OCI-LY3 (cell line): ENCODE measurements around the gene ELF1.

Experiments used
- H2AFZ ChIP-seq: fragments of 200-600, 300-600 bp; shearing (Covaris generic); 2 replicates; pipeline ENCODE4 v1.6.0; 2014; ENCODE audit warnings: antibody characterized with exemption, low read depth, low read length
- H3K27ac ChIP-seq: fragments of 200-600, 300-600 bp; sonication (generic); 2 replicates; pipeline ENCODE4 v1.5.1; 2014; ENCODE audit warnings: mild to moderate bottlenecking, low read length, moderate library complexity, mixed read lengths
- H3K27me3 ChIP-seq: fragments of 200-600, 300-600 bp; sonication (generic); 2 replicates; pipeline ENCODE4 v1.6.1; 2014; ENCODE audit warnings: low read depth, low read length, mixed read lengths
- H3K36me3 ChIP-seq: fragments of 200-600, 300-600 bp; sonication (generic); replicated peaks from 2 replicates; pipeline ENCODE3; 2014; ENCODE audit warnings: low read depth, low read length, mixed read lengths
- H3K4me1 ChIP-seq: fragments of 300-600, 200-600 bp; sonication (generic); 2 replicates; pipeline ENCODE4 v1.6.1; 2014; ENCODE audit warnings: low read length, mixed read lengths
- H3K4me2 ChIP-seq: fragments of 200-600, 300-600 bp; sonication (generic); 2 replicates; pipeline ENCODE4 v1.6.1; 2014; ENCODE audit warnings: low read length, mixed read lengths
- H3K4me3 ChIP-seq: fragments of 300-600, 200-600 bp; sonication (generic); 2 replicates; pipeline ENCODE4 v1.5.1; 2014; ENCODE audit warnings: antibody characterized with exemption, mild to moderate bottlenecking, low read length, moderate library complexity
- H3K79me2 ChIP-seq: fragments of 300-600, 200-600 bp; shearing (Covaris generic); 2 replicates; pipeline ENCODE4 v1.6.1; 2014; ENCODE audit warnings: mild to moderate bottlenecking, low read length, mixed read lengths
- H3K9ac ChIP-seq: fragments of 300-600, 200-600 bp; shearing (Covaris generic); 2 replicates; pipeline ENCODE4 v1.6.0; 2014; ENCODE audit warnings: mild to moderate bottlenecking, low read length, moderate library complexity
- H3K9me3 ChIP-seq: fragments of 200-600, 300-600 bp; shearing (Covaris generic); 2 replicates; pipeline ENCODE4 v1.6.1; 2014; ENCODE audit warnings: low read length, mixed read lengths; ENCODE audit not compliant: insufficient read depth
- H4K20me1 ChIP-seq: fragments of 200-600, 300-600 bp; sonication (generic); 2 replicates; pipeline ENCODE4 v1.6.1; 2016; ENCODE audit warnings: low read length, mixed read lengths; ENCODE audit not compliant: insufficient read depth
- EZH2phosphoT487 ChIP-seq: fragments of 200-600 bp; shearing (Covaris generic); IDR thresholded peaks from 2 replicates; pipeline ENCODE4 v1.6.1; 2018; ENCODE audit warnings: antibody characterized with exemption, mixed run types, low read depth
- TF ChIP-seq, protein P1 (sequence below): fragments of 200-600, 300-600 bp; sonication (generic); IDR thresholded peaks from 2 replicates; pipeline ENCODE4 v1.5.1; 2014; ENCODE audit warnings: antibody characterized with exemption, low read length, low read depth

ELF1 gene

DNA sequence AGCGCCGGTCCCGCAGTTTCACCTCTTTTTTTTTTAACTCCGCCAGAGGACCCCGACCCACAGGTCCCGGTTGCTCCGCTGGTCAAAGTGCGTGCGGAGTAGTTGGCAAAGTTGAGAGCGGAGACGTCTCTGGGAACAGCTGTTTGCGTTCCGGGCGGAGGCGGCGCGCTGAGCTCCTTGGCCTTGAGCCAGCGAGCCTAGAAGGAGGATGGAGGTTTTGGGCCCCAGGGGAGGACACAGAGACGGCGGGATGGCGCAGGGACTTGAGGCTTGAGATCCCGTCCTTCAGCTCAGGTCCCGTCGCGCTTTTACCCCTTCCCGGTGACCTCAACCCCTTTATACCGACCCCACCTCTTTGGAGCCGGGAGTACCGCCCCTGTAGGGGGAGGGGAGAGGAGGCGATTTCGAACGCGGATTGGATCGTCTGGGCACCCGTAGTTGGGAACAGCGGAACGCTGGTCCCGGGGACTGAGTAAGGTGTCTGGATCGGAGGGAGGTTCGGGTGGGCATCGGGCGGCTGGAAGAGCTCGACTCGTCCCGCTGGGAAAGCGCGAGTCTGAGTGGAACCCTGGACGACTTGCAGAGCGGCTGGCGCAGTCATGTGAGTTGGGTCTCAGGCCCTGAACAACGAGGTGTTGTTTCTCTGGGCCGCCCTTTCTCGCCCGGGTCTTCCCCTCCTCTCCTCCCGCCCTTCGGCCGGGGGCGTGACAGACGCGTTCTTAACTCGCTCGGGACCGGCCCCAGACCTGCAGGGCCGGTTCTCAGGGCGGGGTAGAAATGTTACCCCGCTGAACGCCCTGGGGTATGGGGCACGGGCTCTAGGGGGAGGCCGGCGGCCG lies 42.2 kb upstream of the ELF1 start, which contains the start of gene WBP4:
Gene WBP4 (plus strand): TSS at position 435 of the 839 bp plus-strand sequence. CDS start 165 bp downstream, at position 600.
- Histone ChIP-seq H3K27me3 (no peaks in the 10 kb centered on the region), H2AFZ (peak within 1 kb of the TSS; percentile 94), H3K9ac (peak within 1 kb of the TSS; percentile 96), H3K4me2 (peak within 1 kb of the TSS; percentile 87), H3K9me3 (no peaks in the 10 kb centered on the region), H4K20me1 (no peaks in the 10 kb centered on the region), H3K36me3 (peaks cover 19% of the 10 kb centered on the region), H3K27ac (peak within 1 kb of the TSS; percentile 88), H3K4me1 (peaks cover 22% of the 10 kb centered on the region), H3K4me3 (peak within 1 kb of the TSS; percentile 87), H3K79me2 (peaks cover 29% of the 10 kb centered on the region)
- TF ChIP-seq EZH2phosphoT487, result no peak
- TF ChIP-seq, protein P1, sequence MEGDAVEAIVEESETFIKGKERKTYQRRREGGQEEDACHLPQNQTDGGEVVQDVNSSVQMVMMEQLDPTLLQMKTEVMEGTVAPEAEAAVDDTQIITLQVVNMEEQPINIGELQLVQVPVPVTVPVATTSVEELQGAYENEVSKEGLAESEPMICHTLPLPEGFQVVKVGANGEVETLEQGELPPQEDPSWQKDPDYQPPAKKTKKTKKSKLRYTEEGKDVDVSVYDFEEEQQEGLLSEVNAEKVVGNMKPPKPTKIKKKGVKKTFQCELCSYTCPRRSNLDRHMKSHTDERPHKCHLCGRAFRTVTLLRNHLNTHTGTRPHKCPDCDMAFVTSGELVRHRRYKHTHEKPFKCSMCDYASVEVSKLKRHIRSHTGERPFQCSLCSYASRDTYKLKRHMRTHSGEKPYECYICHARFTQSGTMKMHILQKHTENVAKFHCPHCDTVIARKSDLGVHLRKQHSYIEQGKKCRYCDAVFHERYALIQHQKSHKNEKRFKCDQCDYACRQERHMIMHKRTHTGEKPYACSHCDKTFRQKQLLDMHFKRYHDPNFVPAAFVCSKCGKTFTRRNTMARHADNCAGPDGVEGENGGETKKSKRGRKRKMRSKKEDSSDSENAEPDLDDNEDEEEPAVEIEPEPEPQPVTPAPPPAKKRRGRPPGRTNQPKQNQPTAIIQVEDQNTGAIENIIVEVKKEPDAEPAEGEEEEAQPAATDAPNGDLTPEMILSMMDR, result peak; percentile 23

DNA sequence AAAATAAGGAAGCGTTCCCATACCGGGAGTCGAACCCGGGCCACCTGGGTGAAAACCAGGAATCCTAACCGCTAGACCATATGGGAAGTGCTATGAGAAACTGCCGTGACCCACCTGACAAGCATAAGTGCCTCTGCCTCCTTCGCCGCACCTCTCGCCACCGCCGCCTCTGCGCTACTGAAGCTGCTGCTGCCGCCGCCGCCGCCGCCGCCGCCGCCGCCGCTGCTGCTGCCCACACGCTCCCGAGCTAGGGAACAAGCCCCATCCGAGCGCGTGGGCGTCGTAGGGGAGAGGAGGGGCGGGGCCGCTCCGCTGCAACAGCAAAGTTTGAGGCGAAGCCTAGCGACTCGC lies 41.6 kb upstream of the ELF1 start:
- Histone ChIP-seq H3K4me3 (peak overlapping the region; percentile 87), H3K79me2 (peaks cover 29% of the 10 kb centered on the region), H3K9ac (peak overlapping the region; percentile 96), H3K4me1 (peaks cover 22% of the 10 kb centered on the region), H4K20me1 (no peaks in the 10 kb centered on the region), H3K9me3 (no peaks in the 10 kb centered on the region), H3K27ac (peak overlapping the region; percentile 88), H3K4me2 (peak overlapping the region; percentile 87), H3K36me3 (peaks cover 13% of the 10 kb centered on the region), H2AFZ (peak overlapping the region; percentile 94), H3K27me3 (no peaks in the 10 kb centered on the region)
- TF ChIP-seq, protein P1, result no peak
- no peak for TF ChIP-seq EZH2phosphoT487

DNA sequence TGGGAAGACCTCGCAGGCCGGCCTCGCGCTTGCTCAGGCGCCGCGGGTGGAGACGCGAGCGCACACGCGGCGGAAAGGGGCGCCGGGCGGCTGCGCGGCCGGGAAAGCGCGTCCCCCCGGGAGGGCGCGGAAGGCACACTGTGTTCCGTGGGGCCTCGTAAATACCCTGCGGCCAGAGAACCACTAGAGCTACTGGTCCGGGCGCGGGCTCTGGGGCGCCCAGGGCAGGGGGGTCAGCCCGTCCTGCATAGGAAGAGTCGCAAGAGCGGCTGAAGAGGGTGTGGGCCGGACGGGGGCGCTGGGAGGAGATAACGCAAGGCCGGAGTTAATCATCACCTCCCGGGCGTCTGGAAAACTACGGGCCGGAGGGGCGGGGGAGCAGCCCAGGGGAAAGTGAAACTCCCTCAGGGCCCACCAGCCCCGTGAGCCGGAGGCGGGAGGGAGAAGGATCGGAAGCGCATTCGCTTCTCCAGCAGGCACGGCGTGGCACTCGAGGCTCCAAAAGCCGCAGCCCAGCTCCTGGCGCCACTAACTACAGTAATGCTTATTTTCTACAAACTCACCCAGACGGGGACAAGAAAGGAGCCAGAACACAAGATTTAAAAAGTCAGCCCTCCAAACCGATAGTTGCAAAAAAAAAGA lies 41.1 kb upstream of the ELF1 start:
- Histone ChIP-seq H3K9ac (peak overlapping the region; percentile 96), H3K4me3 (peak overlapping the region; percentile 87), H3K9me3 (no peaks in the 10 kb centered on the region), H4K20me1 (no peaks in the 10 kb centered on the region), H2AFZ (peak overlapping the region; percentile 82), H3K4me1 (peaks cover 22% of the 10 kb centered on the region), H3K27me3 (no peaks in the 10 kb centered on the region), H3K27ac (peak overlapping the region; percentile 88), H3K36me3 (peaks cover 8% of the 10 kb centered on the region), H3K79me2 (peaks cover 29% of the 10 kb centered on the region), H3K4me2 (peak overlapping the region; percentile 87)
- TF ChIP-seq, protein P1, result peak; percentile 43
- no peak for TF ChIP-seq EZH2phosphoT487

DNA sequence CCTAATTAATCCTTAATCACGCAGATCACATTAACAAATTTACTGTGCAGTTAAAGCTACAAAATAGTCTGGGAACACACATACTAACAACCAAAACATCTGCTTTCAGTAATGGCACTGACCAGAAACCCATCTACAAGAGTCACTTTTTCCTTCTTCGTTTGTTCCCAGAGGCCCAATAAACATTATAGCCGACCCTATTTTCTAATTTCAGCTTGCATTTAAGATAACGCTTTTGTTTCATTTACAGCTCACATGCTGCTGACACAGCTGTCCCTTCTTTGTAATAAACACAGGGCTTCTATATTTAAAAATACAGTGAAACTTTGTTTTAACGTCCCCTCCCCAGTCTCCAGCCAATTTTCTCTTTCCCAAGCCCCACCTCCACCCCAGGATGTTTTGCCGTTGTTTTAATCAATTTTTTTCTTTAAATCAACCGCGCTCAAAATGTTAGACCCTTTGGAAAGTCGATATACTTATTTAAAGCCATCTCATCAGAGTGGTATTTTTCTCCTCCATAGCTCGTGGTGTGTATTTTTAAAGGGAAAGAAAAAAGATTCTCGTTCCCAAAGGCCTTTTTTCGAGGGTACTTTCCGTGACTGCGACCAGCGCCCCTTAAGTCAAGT lies 40.5 kb upstream of the ELF1 start:
- H3K9ac ChIP-seq, result peak overlapping the region; percentile 96
- H3K9me3 ChIP-seq, result no peaks in the 10 kb centered on the region
- peaks cover 8% of the 10 kb centered on the region for H3K36me3 ChIP-seq
- peak overlapping the region; percentile 87 for H3K4me2 ChIP-seq
- peak overlapping the region; percentile 88 for H3K27ac ChIP-seq
- no peak for TF ChIP-seq EZH2phosphoT487
- TF ChIP-seq, protein P1, result no peak
- H3K27me3 ChIP-seq, result no peaks in the 10 kb centered on the region
- no peaks in the 10 kb centered on the region for H4K20me1 ChIP-seq
- H3K79me2 ChIP-seq, result peaks cover 29% of the 10 kb centered on the region
- H3K4me3 ChIP-seq, result peak overlapping the region; percentile 87
- peak overlapping the region; percentile 82 for H2AFZ ChIP-seq
- peaks cover 26% of the 10 kb centered on the region for H3K4me1 ChIP-seq
